GM21619 (cell line): ENCODE measurements around the gene FKBP2.
A peak's percentile ranks its signal among the peaks of the same experiment; 100 is the strongest.

Experiments used
- ATAC-seq: cut with Tn5 transposase; IDR thresholded peaks from one replicate; pipeline ENCODE4 v1.9.1; 2021; ENCODE audit not compliant: unreplicated experiment

The FKBP2 gene

DNA sequence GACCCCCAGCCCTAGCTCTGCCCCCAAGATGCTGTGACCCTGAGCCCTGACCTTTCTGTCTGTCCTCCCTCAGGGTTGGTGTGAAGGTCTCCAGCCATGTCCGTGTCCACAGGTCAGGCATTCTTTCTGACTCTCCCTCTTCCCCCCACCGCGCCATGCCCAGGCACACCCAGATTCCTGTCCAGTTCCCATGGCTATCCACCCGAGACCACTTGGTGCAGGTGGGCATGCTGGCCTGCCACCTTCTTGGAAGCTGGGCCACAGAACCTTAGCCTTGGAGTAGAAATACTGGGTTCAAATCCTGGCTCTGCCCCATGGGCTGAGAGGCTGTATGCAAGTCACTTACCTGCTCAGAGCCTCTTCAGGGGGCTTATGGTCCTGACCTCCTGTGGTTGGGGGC lies 8.1 kb downstream of the FKBP2 start:
- no peak for ATAC-seq

DNA sequence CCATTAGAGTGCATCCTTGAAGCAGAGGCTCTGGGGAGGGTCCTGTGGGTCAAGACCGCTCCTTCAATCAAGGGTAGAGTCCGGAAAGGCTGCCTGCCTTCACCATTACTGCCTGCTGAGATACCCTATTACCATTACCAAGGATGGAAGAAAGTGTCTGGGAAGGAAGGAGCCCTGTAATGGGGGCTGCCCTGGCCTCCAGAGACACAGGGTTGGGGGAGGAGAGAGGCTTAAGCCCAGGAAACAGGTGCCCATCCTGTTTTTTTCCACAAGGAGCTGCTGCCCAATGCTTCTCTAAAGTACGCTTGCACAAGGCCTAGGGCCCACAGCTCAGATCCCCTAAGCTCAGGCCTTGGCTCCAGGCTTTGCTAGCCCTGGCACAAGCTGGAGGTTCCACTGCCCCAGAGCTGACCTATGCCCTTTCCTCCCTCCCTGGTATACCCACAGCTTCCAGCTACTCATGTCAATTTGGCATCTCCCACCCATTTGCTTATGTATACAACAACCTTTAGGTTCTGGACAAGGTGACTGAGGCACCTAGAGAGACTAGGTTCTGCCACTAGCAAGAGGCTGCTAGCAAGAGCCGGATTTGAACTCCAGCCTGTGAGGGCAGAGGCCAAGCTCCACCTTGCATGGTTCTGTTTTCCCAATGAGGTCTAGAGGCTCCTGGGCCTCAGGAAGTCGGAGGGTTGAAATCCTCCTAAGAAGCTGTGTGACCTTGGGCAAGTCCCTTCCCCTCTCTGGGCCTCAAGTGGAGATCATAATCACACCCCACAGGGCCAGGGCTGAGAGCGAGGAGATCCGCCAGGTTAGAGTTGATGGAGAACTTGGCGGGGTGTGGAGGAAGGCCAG lies 8.9 kb downstream of the FKBP2 start:
- no peak for ATAC-seq

DNA sequence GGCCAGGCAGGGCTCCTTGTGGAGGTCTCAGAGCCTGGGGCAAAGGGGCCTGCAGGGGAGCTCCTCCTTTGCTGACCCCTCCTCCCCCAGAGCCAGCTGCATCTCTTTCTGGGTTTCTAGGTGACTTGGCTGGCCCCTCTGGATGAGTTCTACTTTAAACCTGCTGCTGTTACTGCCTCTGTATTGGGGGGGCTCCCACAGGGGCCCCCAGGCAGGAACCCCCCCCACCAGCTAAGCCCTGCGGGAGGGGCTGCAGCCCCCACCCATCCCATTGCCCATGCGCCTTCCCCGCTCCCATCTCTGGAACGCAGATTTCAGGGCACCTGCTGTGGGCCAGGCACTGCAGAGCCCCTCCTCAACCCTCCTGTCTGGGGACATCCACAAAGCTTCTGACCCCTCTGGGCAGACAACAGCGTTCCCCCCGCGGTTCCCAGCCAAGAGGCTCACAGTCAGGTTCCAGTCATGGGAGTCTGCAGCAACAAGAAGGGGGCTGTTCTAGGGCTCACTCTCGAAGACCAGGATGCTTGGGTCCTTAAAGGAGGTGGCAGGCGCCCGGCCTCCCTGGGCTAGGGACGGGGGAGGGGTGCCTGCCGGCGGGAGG lies 9.6 kb downstream of the FKBP2 start:
- no peak for ATAC-seq

DNA sequence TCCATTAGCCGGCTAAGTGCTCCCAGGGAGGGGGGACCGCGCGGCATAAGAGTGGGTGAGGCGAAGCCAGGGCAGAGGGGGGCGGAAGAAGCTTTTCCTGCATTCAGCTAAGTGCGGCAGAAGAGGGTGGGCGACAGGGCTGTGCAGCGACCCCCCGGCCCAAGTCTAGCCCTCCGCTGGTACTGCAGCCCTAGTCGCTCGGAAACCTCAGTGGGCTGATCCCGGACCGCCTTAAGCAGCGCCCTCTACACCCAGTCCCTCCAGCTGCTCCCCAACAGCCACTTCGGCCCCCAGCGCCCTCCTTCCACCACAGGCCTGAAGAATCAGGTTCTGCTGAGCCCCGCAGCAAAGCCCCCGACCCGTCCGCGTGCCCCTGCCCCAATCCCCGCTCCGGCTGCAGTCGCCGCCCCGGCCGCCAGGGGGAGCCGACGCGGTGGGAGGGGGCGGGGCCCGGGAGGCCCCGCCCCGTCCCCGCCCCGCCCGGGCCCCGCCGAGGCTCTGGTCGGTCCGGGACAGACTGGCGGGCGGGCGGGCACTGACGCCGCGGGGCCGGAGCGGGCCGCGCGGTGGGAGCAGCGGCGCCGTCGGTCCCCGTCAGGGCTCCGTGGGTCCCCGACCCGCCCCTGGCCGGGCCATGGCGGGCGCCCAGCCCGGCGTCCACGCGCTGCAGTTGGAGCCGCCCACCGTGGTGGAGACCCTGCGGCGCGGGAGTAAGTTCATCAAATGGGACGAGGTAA lies 10.3 kb downstream of the FKBP2 start, which contains the start of gene PLCB3:
TSS of gene PLCB3 (plus strand) at position 515 of the 737 bp plus-strand sequence. CDS start at position 635, 120 bp downstream.
- ATAC-seq = peak; percentile 32

DNA sequence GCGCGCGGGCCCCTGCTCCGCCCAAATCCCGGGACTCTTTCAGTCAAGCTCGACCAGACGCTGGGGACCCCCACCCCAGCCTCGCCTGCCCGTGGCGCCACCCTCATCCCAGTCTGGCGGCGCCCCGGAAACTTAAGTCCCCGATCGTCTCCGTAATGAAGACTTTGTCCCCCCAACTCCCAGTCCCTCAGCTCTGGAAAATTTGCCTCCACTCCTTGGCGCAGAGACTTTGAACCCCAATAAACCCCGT lies 10.8 kb downstream of the FKBP2 start:
- no peak for ATAC-seq

DNA sequence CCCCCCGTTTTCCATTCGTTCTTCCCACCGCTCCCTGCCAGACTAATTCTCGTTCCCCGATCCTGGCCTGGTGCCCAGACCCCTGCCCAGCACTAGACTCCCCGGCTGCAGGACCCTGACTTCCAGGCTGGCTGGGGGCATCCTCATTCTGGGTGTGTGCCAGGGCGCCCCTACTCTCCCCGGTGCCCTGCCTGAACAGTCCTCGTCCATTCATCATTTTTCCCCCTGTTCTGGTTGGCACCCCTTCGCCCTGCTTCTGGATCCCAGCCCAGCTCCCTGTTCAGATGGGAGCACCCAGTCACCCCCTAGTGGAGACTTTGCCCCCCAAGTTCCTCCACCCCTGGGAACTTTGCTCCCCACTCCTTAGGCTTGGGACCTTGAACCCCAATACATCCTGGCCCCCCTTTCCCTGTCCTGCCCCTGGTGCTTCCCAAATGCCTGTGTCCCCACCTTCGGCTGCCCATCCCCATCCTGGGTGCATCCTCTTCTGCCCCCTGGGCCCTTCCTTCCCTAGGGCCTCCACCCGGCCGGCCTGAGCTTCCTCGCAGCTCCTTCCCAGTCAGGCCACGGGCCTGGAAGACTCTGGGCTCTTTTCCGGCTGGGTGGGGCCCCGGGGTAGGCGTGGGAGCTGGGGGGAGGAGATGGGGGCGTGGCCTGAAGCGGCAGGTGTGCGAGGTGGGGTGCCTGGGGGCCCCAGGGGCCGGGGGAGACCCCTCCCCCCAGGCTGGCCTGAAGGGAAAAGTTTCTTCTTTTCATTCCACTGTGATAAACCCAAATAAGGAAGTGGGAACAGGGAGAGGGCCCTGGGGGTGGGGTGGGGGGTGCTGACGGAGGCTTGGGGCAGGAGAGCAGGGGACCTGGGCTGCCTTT lies 11.3 kb downstream of the FKBP2 start:
- no peak for ATAC-seq

DNA sequence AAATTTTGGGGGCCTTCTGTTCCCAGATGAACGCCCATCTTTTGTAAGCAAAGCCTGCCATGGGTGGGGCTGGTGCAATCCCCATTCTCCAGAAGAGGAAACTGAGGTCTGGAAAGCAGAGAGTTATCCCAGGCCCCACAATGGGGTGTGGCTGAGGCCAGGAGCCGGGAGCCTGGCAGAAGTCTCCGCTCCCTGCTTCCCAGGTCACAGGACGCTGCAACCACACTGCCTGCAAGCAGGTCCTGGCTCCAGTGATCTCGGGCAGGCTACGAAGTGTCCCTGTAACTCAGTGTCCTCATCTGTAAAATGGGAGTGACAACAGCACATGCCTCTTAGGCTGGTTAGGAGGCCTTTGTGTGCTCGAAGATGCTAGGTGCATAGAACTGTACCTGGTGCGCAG lies 12.1 kb downstream of the FKBP2 start:
- no peak for ATAC-seq

DNA sequence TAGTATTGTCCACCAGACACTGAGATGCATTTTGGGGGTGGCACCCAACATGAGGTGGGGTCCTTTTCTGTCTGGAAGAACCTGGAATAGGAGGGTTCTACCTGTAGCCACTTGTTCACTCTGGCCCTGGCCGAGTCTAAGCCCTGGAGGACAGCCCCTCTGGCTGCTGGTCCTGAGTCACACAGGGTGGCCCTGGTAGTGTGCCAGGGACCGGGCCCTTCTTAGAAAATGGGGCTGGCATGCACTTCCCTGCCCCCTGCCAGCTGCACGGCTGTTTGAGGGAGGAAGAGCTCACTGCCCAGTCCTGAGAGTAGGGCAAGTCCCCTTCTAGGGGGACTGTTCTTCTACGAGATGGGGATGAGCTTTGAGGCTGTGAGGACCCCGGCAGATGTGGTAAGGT lies 12.6 kb downstream of the FKBP2 start:
- ATAC-seq = no peak

DNA sequence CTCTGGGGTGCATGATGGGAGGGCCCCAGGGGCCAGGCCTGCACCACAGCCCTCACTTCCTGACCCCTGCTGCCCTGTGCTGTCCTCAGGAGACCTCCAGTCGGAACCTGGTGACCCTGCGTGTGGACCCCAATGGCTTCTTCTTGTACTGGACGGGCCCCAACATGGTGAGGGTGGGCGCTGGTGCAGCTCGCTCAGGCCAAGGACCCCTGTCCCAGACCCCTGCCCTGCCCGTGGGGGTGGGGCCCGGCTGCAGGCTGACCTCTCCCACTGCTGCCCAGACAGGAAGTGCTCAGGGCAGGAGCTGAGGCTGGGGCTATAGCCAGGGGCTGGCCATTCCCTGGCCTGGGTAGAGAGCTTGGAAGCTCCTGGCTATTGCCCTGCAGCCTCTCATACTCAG lies 13.4 kb downstream of the FKBP2 start:
- ATAC-seq = no peak

DNA sequence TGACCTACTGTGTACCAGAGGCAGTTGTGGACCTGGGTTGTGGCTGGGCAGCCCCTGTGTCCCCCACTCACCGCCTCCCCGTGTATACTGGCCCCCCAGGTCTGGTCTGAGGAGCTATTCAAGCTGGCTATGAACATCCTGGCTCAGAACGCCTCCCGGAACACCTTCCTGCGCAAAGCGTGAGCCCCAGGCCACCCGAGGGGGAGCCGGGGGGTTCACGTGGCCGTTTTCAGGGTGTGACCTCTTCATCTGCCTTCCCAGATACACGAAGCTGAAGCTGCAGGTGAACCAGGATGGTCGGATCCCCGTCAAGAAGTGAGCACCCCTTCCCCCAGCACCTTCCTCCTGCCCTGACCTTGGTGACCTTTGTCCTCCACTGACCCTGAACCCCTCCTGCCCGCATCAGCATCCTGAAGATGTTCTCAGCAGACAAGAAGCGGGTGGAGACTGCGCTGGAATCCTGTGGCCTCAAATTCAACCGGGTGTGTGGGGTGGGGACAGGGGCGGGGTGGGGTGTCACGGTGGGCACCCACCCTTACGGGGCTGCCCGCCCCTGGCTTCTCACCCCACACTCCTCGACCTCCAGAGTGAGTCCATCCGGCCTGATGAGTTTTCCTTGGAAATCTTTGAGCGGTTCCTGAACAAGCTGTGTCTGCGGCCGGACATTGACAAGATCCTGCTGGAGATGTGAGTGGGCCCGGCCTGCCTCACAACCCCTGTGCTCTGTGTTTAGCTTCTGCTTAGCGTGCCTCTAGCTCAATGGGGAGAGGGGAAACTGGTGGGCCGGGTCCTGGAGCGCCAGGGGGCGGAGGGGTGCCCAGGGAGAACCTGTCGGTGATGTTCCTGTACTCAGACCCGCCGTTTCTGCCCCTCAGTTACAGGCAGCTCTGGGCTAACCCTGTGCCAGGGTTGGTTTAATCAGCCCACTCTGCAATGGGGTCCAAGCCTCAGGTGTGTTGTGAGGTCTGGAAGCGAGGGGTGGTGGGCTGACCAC lies 14.5 kb downstream of the FKBP2 start:
- no peak for ATAC-seq

DNA sequence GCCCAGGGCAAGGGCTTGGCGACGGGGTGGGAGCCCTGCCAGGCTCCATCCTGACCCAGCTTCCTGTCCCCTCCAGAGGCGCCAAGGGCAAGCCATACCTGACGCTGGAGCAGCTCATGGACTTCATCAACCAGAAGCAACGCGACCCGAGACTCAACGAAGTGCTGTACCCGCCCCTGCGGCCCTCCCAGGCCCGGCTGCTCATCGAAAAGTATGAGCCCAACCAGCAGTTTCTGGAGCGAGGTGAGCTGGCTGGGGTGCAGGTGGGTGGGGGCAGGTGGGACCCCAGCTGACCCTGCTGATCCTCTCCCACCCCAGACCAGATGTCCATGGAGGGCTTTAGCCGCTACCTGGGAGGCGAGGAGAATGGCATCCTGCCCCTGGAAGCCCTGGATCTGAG lies 15.4 kb downstream of the FKBP2 start:
- ATAC-seq = no peak

DNA sequence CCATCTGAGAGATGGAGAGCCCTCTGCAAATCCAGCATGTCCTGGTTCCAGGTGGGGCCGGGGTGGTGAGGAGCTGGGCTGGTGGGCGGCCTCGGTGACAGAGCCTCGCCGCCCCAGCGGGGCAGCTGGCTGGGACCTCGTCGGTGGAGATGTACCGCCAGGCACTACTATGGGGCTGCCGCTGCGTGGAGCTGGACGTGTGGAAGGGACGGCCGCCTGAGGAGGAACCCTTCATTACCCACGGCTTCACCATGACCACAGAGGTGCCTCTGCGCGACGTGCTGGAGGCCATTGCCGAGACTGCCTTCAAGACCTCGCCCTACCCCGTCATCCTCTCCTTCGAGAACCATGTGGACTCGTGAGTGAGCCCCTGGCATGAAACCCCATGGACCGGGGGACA lies 17.5 kb downstream of the FKBP2 start:
- no peak for ATAC-seq

DNA sequence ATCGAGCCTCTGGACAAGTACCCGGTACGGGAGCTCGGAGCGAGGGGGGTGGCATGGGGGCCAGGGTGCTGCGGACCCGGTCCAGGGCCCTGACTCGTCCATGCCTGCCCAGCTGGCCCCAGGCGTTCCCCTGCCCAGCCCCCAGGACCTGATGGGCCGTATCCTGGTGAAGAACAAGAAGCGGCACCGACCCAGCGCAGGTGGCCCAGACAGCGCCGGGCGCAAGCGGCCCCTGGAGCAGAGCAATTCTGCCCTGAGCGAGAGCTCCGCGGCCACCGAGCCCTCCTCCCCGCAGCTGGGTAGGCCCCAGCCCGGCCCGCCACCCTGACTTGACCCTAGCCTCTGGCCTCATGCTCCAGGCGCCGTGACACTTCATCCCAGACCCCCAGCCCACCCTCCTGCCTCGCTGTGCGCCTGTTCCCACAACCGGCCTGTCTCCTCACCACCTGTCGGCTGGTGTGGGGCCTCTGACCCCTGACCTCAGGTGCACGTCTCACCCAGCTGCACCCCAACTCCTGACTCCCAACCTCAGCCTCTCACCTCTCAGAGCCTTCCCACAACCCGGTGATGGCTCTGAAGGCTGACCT lies 18.1 kb downstream of the FKBP2 start:
- ATAC-seq = no peak

DNA sequence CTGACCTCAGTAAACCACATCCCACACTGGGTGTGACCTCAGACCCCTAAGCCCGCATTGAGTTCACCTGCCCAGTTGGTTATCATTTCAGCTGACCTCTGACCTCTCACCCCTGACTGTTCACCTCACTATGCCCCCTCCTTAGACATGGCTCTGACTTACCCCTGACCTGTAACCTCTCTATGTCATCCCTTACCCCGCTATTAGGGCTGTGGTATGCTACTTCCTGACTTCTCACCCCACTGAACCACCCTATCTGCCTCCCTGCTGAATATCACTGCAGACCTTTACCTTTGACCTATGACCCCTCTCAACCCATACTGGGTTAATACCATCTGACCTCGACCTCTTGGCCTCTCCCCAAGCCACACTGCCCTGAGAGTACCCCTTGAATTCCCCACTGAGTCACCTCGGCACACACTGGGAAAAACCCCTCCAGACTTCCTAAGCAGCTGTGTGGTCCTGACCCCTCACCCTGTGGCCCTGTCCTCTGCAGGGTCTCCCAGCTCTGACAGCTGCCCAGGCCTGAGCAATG lies 18.7 kb downstream of the FKBP2 start:
- no peak for ATAC-seq

DNA sequence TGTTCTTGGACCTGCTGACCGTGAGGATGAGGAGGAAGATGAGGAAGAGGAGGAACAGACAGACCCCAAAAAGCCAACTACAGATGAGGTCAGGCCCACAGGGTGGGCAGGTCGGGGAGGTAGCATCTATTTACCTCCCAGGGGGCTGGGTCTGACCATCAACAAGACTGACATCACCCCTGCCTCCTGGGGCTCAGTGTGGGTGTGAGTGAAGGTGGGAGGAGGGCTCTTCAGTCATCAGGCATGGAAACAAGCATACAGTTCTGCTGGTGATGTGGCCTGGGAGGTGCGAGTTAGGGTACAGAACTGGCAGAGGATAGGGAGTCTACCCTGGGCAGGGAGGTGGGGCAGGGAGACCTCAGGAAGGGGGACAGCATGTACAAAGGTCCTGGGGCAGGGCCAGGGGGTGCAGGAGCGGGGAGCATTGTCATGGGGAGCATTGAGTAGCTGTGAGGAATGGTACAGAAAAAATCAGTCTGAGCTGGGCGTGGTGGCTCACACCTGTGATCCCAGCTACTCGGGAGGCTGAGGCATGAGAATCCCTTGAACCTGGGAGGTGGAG lies 19.3 kb downstream of the FKBP2 start:
- no peak for ATAC-seq

DNA sequence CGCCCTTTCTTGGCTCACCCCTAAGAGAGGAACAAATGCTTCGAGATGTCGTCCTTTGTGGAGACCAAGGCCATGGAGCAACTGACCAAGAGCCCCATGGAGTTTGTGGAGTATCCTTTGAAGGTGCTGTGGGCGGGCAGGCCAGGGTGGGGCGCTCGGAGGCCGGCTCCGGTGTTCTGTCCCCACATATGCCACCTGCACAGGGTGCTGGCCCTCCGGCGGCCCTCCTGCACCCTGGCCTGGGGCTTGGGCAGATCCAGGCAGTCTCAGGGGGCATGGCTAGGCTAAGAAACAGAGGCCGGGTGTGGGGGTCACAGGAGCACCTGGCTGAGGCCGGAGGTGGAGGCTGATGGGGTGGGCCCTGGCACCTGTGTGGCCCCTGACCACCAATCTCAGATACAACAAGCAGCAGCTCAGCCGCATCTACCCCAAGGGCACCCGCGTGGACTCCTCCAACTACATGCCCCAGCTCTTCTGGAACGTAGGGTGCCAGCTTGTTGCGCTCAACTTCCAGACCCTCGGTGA lies 20.7 kb downstream of the FKBP2 start:
- ATAC-seq = no peak

DNA sequence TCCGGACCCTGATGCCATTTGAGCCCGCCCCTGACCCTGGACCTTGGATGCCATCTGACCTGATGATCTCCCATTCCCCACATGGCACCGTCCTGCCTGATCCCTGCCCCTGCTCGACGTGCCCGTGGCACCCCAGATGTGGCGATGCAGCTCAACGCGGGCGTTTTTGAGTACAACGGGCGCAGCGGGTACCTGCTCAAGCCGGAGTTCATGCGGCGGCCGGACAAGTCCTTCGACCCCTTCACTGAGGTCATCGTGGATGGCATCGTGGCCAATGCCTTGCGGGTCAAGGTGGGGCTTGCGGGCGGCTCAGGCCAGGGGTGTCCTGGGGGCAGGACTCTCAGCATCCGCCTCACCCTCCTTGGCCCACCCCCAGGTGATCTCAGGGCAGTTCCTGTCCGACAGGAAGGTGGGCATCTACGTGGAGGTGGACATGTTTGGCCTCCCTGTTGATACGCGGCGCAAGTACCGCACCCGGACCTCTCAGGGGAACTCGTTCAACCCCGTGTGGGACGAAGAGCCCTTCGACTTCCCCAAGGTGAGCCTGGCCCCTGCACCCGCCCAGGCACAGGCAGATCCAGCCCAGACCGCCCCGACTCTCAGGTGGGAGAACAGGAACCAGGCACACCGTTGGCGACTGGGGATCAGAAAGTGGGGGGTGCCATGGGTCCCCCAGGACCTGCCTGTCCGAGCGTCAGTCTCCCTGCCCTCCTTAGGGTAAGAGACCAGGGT lies 21.5 kb downstream of the FKBP2 start:
- ATAC-seq = no peak
